NCI-H2171 treated with DMSO at 0.1 percent for 48 hours (cell line): ENCODE data around the gene FCHO1.
"Not testable (repeated sequence)": the region's sequence is repeated elsewhere in the genome, so short reads cannot be mapped to it uniquely, and the experiment has no call there.

ENCODE experiments used
- DNase-seq: peaks from one replicate; lab custom pipeline; 2025; lab: John Stamatoyannopoulos, UW

Gene FCHO1

GRCh38 chr19:17795495-17795856 is 44.2 kb downstream of the FCHO1 start:
- no peak for DNase-seq

GRCh38 chr19:17796013-17796837 is 44.9 kb downstream of the FCHO1 start:
- no peak for DNase-seq

- no peak for DNase-seq
Observed at GRCh38 chr19:17796838-17797423, 45.7 kb downstream of the FCHO1 start.

- DNase-seq, result no peak
Observed at GRCh38 chr19:17797424-17798201, 46.3 kb downstream of the FCHO1 start.

- not testable (repeated sequence) for DNase-seq
Observed at GRCh38 chr19:17798599-17798998, 47.3 kb downstream of the FCHO1 start.

- no peak for DNase-seq
Observed at GRCh38 chr19:17802137-17802858, 51.0 kb downstream of the FCHO1 start.

- DNase-seq, result no peak
Observed at GRCh38 chr19:17803264-17803896, 52.1 kb downstream of the FCHO1 start.

- DNase-seq, result no peak
Observed at GRCh38 chr19:17805427-17805826, 54.1 kb downstream of the FCHO1 start.

GRCh38 chr19:17806945-17807344 is 55.7 kb downstream of the FCHO1 start:
- no peak for DNase-seq

- DNase-seq, result no peak
Observed at GRCh38 chr19:17807731-17808316, 56.5 kb downstream of the FCHO1 start.

GRCh38 chr19:17811103-17811502 is 59.8 kb downstream of the FCHO1 start:
- DNase-seq, result no peak

- no peak for DNase-seq
Observed at GRCh38 chr19:17811681-17812080, 60.4 kb downstream of the FCHO1 start.

GRCh38 chr19:17812099-17812498 is 60.8 kb downstream of the FCHO1 start:
- no peak for DNase-seq

GRCh38 chr19:17817668-17818363 is 66.5 kb downstream of the FCHO1 start:
- DNase-seq, result no peak

- no peak for DNase-seq
Observed at GRCh38 chr19:17821190-17821589, 69.9 kb downstream of the FCHO1 start, which contains the start of gene INSL3. Gene INSL3 (minus strand): TSS chr19:17821519. CDS start chr19:17821506, 13 bp downstream.

- no peak for DNase-seq
Observed at GRCh38 chr19:17824339-17824738, 73.1 kb downstream of the FCHO1 start.

- no peak for DNase-seq
Observed at GRCh38 chr19:17826508-17827056, 75.3 kb downstream of the FCHO1 start.

GRCh38 chr19:17829855-17830566 is 78.7 kb downstream of the FCHO1 start:
- DNase-seq, result peak; percentile 86

GRCh38 chr19:17830567-17831418 is 79.5 kb downstream of the FCHO1 start:
- peak; percentile 92 for DNase-seq
